ENCODE measurements around the gene CACNA1F. TPM values are rescaled to one million over a fixed set of nuclear protein-coding genes. Genes with fewer than 3 reads are reported as not detected.

The CACNA1F gene
- total and polyA plus RNA-seq, 10 of the 15 experiments (the other 5 are each of a cell fraction or from before 2014, with no cell fraction given): 0.01 to 0.32 (median 0.05) TPM; not detected in 5

- in situ Hi-C loops (cut with MboI): no loop called here
- no peak for FAIRE-seq
- POLR2A ChIA-PET: interaction anchor here (1.0 kb wide), 1 partner anchor 39 kb away, joined by 3 read pairs; no protein-coding TSS in a partner anchor
Measured at GRCh38 chrX:49231333-49232000, 1.7 kb downstream of the CACNA1F start.

GRCh38 chrX:49230500-49231232 is 2.5 kb downstream of the CACNA1F start:
- intact Hi-C loops (cut with micrococcal nuclease; ENCODE audit: unreplicated experiment) (no loop called here), in situ Hi-C loops (cut with MboI) (no loop called here)
- no peaks in the 10 kb centered on the region for H3K36me3 ChIP-seq (ENCODE audit: control insufficient read depth in 2 of 2, insufficient read depth in 2 of 2, low read length in 1 of 2)
- ChIA-PET POLR2A (interaction anchor here (1.0 kb wide), 1 partner anchor 38 kb away, joined by 3 read pairs; no protein-coding TSS in a partner anchor), SMC1A (ENCODE audit: uncharacterized antibody, unreplicated experiment) (interaction anchor here (1.0 kb wide), 1 partner anchor 38 kb away, joined by 3 read pairs; no protein-coding TSS in a partner anchor), CTCF (interaction anchor here (0.7 kb wide), 1 partner anchor 38 kb away, joined by 3 read pairs; no protein-coding TSS in a partner anchor), RAD21 (ENCODE audit: unreplicated experiment) (no interaction called here)
- peak overlapping the region; percentile 30 for H3K27ac ChIP-seq (ENCODE audit: control insufficient read depth, insufficient read depth)
- 31% methylated on average over 34 of the region's 44 CpGs for WGBS (ENCODE audit: insufficient coverage, insufficient replicate concordance, low lambda C conversion rate, missing lambda C conversion rate)
- no peaks in the 10 kb centered on the region for H3K79me2 ChIP-seq (ENCODE audit: control insufficient read depth, insufficient read depth, low read length)
- H3K4me1 ChIP-seq (ENCODE audit: control insufficient read depth, insufficient read depth, low read length): no peaks in the 10 kb centered on the region
- peak; percentile 85 for ATAC-seq
- peak overlapping the region; percentile 47 for H3K4me3 ChIP-seq
- H3K9me3 ChIP-seq (replicated peaks; ENCODE audit: control insufficient read depth, insufficient read depth, low read length): no peaks in the 10 kb centered on the region; the same call in 2 of the 3 replicates
- peak overlapping the region; percentile 40 for H2AFZ ChIP-seq (ENCODE audit: control insufficient read depth, low read depth, low read length)
- no TSS peak for BruUV-seq (replicated peaks)
- no peak for DNase-seq (ENCODE audit: low read depth, low spot score)
- peak overlapping the region; percentile 79 for H3K4me2 ChIP-seq (ENCODE audit: control insufficient read depth, insufficient read depth)
- H3K9ac ChIP-seq (ENCODE audit: control insufficient read depth, insufficient read depth, low read length): peak overlapping the region; percentile 28
- no peak for FAIRE-seq
- H4K20me1 ChIP-seq (ENCODE audit: control insufficient read depth, insufficient read depth): no peaks in the 10 kb centered on the region
- no peaks in the 10 kb centered on the region for H3K27me3 ChIP-seq (replicated peaks in 1 of 2; ENCODE audit: control insufficient read depth in 2 of 2, insufficient read depth in 2 of 2, low read length in 1 of 2)
- TF ChIP-seq RELA (IDR thresholded peaks at IDR 0.05; ENCODE audit: borderline replicate concordance, partially characterized antibody) (no peak), CBX5 (IDR thresholded peaks at IDR 0.05; ENCODE audit: low read depth) (no peak), SMARCA5 (IDR thresholded peaks at IDR 0.05) (no peak), RCOR1 (conservative IDR thresholded peaks at IDR 0.05; ENCODE audit: low read depth, low read length) (no peak), IRF5 (IDR thresholded peaks at IDR 0.05; ENCODE audit: borderline replicate concordance) (no peak), NKRF (conservative IDR thresholded peaks at IDR 0.05) (0 out of 2 replicates have a peak, but pooled peaks have one; percentile 20), CHD2 (IDR thresholded peaks at IDR 0.05; ENCODE audit: borderline replicate concordance, low read depth, low read length) (no peak), RUNX3 (IDR thresholded peaks at IDR 0.05; ENCODE audit: low read length) (peak; percentile 14; the same call in 1 of the 2 replicates), SMAD1 (IDR thresholded peaks at IDR 0.05; ENCODE audit: low read depth, partially characterized antibody) (no peak), NR2C1 (IDR thresholded peaks at IDR 0.05) (no peak)

More at GRCh38 chrX:49231333-49232000, 1.7 kb downstream of the CACNA1F start:
- intact Hi-C loops (cut with micrococcal nuclease; ENCODE audit: unreplicated experiment): no loop called here
- H3K27me3 ChIP-seq (replicated peaks in 1 of 2; ENCODE audit: control insufficient read depth in 2 of 2, insufficient read depth in 2 of 2, low read length in 1 of 2): no peaks in the 10 kb centered on the region
- no TSS peak for BruUV-seq (replicated peaks)
- no peaks in the 10 kb centered on the region for H3K36me3 ChIP-seq (ENCODE audit: control insufficient read depth in 2 of 2, insufficient read depth in 2 of 2, low read length in 1 of 2)
- CTCF ChIA-PET: interaction anchor here (1.1 kb wide), 1 partner anchor 39 kb away, joined by 3 read pairs; no protein-coding TSS in a partner anchor
- no peaks in the 10 kb centered on the region; the same call in 2 of the 3 replicates for H3K9me3 ChIP-seq (replicated peaks; ENCODE audit: control insufficient read depth, insufficient read depth, low read length)
- no peak for ATAC-seq
- RAD21 ChIA-PET (ENCODE audit: unreplicated experiment): no interaction called here
- TF ChIP-seq GATAD2B (conservative IDR thresholded peaks at IDR 0.05; ENCODE audit: low read depth) (0 out of 2 replicates have a peak, but pooled peaks have one; percentile 28), NFXL1 (IDR thresholded peaks at IDR 0.05; ENCODE audit: borderline replicate concordance) (no peak), NR2F1 (conservative IDR thresholded peaks at IDR 0.05) (0 out of 2 replicates have a peak, but pooled peaks have one; percentile 26)
- H4K20me1 ChIP-seq (ENCODE audit: control insufficient read depth, insufficient read depth): no peaks in the 10 kb centered on the region
- no peak overlapping the region for H3K4me3 ChIP-seq
- WGBS (ENCODE audit: insufficient coverage, insufficient replicate concordance, low lambda C conversion rate, missing lambda C conversion rate): 63% methylated on average over 10 of the region's 10 CpGs
- H3K27ac ChIP-seq (ENCODE audit: control insufficient read depth, insufficient read depth): no peak overlapping the region
- H3K9ac ChIP-seq (ENCODE audit: control insufficient read depth, insufficient read depth, low read length): no peak overlapping the region; the same call in 1 of the 2 replicates
- H3K4me2 ChIP-seq (ENCODE audit: control insufficient read depth, insufficient read depth): peak overlapping the region; percentile 59; the same call in 1 of the 2 replicates
- H3K4me1 ChIP-seq (ENCODE audit: control insufficient read depth, insufficient read depth, low read length): no peaks in the 10 kb centered on the region
- H3K79me2 ChIP-seq (ENCODE audit: control insufficient read depth, insufficient read depth, low read length): peaks cover 3% of the 10 kb centered on the region; the same call in 1 of the 2 replicates
- SMC1A ChIA-PET (ENCODE audit: uncharacterized antibody, unreplicated experiment): no interaction called here
- no peak for DNase-seq (ENCODE audit: low read depth, low spot score)
- no peak overlapping the region; the same call in 1 of the 2 replicates for H2AFZ ChIP-seq (ENCODE audit: control insufficient read depth, low read depth, low read length)

Measured in GM12878 (cell line).